K562 (cell line): ENCODE data around the gene ADGRB2. TPM values are rescaled to one million over a fixed set of nuclear protein-coding genes. Genes with fewer than 3 reads are reported as not detected.

Source experiments
- CBX3 ChIP-seq, 2 experiments: IDR thresholded peaks; 1 replicate in 1 of 2; 2 replicates in 1 of 2; pipeline ENCODE4 v1.6.1; 2012; ENCODE audit warnings: inconsistent platforms in 2 of 2, low read length in 2 of 2, borderline replicate concordance in 1 of 2, control low read depth in 1 of 2
- MEIS2 ChIP-seq: fragments of 450-650 bp; IDR thresholded peaks from 2 replicates; pipeline ENCODE4 v1.6.1; 2014; ENCODE audit warnings: mild to moderate bottlenecking; ENCODE audit not compliant: partially characterized antibody
- NFYB ChIP-seq: IDR thresholded peaks from 2 replicates; pipeline ENCODE4 v1.6.1; 2011; ENCODE audit warnings: mild to moderate bottlenecking, moderate library complexity; ENCODE audit not compliant: insufficient read length; ENCODE audit errors: extremely low read depth
- NRF1 ChIP-seq, 2 experiments: fragments of 450-650 bp; IDR thresholded peaks in 1 of 2; conservative IDR thresholded peaks in 1 of 2; 2 replicates each; pipeline ENCODE4 v1.6.1; 2014; ENCODE audit warnings: mild to moderate bottlenecking in 2 of 2
- RBFOX2 ChIP-seq: fragments of 200-400 bp; formaldehyde crosslinking; IDR thresholded peaks from 2 replicates; pipeline ENCODE4 v1.6.1; 2017; ENCODE audit warnings: low read depth, mild to moderate bottlenecking, low read length, moderate library complexity
- polyA plus RNA-seq, 8 experiments: library from polyadenylated mRNA; depleted of rRNA in 4 of 8; stranded (reverse) in 5 of 8; unstranded in 3 of 8; fragments of >200 nt; fragmentation: Nextera tagmentation in 2 of 8; fragmentation: Illumina TruSeq in 1 of 8; extraction: Ambion mirVana in 2 of 8; extraction: Trizol in 1 of 8; gene quantifications; 2 replicates each; pipeline versions ENCODE4 v1.2.1 to v1.2.3, GENCODE V29; 2011 to 2014; ENCODE audit warnings: inconsistent platforms in 1 of 8, missing spikeins in 1 of 8
- total RNA-seq, 7 experiments: library from RNA; depleted of rRNA in 6 of 7; stranded (reverse); fragments of >200 nt in 6 of 7; fragmentation: Illumina TruSeq in 2 of 7; extraction: Trizol in 2 of 7; gene quantifications; 2 replicates each; pipeline versions ENCODE4 v1.2.1 to v1.2.3, GENCODE V29; 2011 to 2021; ENCODE audit warnings: low replicate concordance in 1 of 7
- TF ChIP-seq, protein P1 (sequence below), 2 experiments: IDR thresholded peaks in 1 of 2; conservative IDR thresholded peaks in 1 of 2; 2 replicates each; pipeline ENCODE4 v1.6.1; 2016; ENCODE audit warnings: low read depth in 2 of 2, mild to moderate bottlenecking in 1 of 2, missing compliant biosample characterization in 1 of 2, missing genetic modification characterization in 1 of 2, moderate library complexity in 1 of 2
- TF ChIP-seq, protein P2 (sequence below): fragments of 450-650 bp; IDR thresholded peaks from 2 replicates; pipeline ENCODE4 v1.6.1; 2016; ENCODE audit warnings: mild to moderate bottlenecking, moderate library complexity
- TF ChIP-seq, protein P3 (sequence below), 2 experiments: IDR thresholded peaks; 2 replicates each; pipeline ENCODE4 v1.6.1; 2011; ENCODE audit warnings: borderline replicate concordance in 1 of 2, control low read depth in 1 of 2, low read depth in 1 of 2, low read length in 1 of 2, mild to moderate bottlenecking in 1 of 2, mixed read lengths in 1 of 2, moderate library complexity in 1 of 2; ENCODE audit not compliant: insufficient read depth in 1 of 2, insufficient read length in 1 of 2, poor library complexity in 1 of 2, severe bottlenecking in 1 of 2; ENCODE audit errors: extremely low read depth in 1 of 2

The ADGRB2 gene
- total and polyA plus RNA-seq, 9 of the 15 experiments (the other 6 are each of a cell fraction or from before 2014, with no cell fraction given): 0.04 to 0.23 (median 0.20) TPM; not detected in 2

DNA sequence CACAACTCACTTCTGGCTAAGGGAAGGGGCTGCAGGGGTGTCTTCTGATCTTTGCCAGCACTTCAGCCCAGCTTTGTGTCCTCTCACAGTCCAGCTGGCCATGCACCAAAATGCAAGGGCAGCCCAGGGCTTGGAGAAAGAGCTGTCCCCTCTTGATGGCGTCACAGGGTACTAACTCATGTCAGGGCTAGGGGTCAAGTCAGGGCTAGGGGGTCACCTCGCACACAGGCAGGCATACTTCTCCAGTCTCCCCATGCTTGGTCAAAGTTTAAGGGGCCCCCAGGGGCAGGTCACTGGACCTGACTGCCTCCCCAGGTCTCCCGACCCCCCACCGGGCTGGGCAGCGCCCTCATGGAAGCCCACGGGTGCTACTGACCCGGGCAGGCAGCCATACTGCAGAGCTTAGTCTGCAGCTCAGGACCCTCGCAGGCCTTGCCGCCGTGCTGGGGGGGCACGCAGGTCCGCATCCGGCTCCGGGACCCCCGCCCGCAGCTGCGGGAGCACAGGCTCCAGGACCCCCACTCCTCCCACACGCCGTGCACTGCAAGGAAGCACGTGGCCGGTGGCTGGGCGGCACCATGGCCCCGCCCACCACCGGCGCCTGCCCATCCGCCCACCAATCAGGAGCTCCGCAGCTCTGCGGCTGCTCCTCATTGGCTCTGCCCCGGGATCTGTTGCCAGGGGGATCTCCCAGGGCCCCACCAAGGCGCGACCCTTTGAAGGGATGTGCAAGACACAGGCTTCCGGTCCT lies 21.5 kb downstream of the ADGRB2 start (continued):
- TF ChIP-seq, protein P1, sequence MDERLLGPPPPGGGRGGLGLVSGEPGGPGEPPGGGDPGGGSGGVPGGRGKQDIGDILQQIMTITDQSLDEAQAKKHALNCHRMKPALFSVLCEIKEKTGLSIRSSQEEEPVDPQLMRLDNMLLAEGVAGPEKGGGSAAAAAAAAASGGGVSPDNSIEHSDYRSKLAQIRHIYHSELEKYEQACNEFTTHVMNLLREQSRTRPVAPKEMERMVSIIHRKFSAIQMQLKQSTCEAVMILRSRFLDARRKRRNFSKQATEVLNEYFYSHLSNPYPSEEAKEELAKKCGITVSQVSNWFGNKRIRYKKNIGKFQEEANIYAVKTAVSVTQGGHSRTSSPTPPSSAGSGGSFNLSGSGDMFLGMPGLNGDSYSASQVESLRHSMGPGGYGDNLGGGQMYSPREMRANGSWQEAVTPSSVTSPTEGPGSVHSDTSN (CRISPR knock-in tag; IDR thresholded peaks at IDR 0.05; ENCODE audit: low read depth): no peak
- TF ChIP-seq, protein P1 (tag; conservative IDR thresholded peaks at IDR 0.05; ENCODE audit: low read depth): peak; percentile 61
- TF ChIP-seq CBX3 (IDR thresholded peaks at IDR 0.05; ENCODE audit: borderline replicate concordance in 1 of 2, low read length in 2 of 2) (peak in 1 of 2 experiments; percentile 36; a peak in 1 of 3 replicates), RBFOX2 (0 out of 2 replicates have a peak, but pooled peaks have one; percentile 31), MEIS2 (peak; percentile 88), NFYB (peak; percentile 52), NRF1 (conservative IDR thresholded peaks at IDR 0.05 in 1 of 2, IDR thresholded peaks at IDR 0.05 in 1 of 2) (peak; percentile 36 to 41; a peak in 2 of 4 replicates)
- TF ChIP-seq, protein P2, sequence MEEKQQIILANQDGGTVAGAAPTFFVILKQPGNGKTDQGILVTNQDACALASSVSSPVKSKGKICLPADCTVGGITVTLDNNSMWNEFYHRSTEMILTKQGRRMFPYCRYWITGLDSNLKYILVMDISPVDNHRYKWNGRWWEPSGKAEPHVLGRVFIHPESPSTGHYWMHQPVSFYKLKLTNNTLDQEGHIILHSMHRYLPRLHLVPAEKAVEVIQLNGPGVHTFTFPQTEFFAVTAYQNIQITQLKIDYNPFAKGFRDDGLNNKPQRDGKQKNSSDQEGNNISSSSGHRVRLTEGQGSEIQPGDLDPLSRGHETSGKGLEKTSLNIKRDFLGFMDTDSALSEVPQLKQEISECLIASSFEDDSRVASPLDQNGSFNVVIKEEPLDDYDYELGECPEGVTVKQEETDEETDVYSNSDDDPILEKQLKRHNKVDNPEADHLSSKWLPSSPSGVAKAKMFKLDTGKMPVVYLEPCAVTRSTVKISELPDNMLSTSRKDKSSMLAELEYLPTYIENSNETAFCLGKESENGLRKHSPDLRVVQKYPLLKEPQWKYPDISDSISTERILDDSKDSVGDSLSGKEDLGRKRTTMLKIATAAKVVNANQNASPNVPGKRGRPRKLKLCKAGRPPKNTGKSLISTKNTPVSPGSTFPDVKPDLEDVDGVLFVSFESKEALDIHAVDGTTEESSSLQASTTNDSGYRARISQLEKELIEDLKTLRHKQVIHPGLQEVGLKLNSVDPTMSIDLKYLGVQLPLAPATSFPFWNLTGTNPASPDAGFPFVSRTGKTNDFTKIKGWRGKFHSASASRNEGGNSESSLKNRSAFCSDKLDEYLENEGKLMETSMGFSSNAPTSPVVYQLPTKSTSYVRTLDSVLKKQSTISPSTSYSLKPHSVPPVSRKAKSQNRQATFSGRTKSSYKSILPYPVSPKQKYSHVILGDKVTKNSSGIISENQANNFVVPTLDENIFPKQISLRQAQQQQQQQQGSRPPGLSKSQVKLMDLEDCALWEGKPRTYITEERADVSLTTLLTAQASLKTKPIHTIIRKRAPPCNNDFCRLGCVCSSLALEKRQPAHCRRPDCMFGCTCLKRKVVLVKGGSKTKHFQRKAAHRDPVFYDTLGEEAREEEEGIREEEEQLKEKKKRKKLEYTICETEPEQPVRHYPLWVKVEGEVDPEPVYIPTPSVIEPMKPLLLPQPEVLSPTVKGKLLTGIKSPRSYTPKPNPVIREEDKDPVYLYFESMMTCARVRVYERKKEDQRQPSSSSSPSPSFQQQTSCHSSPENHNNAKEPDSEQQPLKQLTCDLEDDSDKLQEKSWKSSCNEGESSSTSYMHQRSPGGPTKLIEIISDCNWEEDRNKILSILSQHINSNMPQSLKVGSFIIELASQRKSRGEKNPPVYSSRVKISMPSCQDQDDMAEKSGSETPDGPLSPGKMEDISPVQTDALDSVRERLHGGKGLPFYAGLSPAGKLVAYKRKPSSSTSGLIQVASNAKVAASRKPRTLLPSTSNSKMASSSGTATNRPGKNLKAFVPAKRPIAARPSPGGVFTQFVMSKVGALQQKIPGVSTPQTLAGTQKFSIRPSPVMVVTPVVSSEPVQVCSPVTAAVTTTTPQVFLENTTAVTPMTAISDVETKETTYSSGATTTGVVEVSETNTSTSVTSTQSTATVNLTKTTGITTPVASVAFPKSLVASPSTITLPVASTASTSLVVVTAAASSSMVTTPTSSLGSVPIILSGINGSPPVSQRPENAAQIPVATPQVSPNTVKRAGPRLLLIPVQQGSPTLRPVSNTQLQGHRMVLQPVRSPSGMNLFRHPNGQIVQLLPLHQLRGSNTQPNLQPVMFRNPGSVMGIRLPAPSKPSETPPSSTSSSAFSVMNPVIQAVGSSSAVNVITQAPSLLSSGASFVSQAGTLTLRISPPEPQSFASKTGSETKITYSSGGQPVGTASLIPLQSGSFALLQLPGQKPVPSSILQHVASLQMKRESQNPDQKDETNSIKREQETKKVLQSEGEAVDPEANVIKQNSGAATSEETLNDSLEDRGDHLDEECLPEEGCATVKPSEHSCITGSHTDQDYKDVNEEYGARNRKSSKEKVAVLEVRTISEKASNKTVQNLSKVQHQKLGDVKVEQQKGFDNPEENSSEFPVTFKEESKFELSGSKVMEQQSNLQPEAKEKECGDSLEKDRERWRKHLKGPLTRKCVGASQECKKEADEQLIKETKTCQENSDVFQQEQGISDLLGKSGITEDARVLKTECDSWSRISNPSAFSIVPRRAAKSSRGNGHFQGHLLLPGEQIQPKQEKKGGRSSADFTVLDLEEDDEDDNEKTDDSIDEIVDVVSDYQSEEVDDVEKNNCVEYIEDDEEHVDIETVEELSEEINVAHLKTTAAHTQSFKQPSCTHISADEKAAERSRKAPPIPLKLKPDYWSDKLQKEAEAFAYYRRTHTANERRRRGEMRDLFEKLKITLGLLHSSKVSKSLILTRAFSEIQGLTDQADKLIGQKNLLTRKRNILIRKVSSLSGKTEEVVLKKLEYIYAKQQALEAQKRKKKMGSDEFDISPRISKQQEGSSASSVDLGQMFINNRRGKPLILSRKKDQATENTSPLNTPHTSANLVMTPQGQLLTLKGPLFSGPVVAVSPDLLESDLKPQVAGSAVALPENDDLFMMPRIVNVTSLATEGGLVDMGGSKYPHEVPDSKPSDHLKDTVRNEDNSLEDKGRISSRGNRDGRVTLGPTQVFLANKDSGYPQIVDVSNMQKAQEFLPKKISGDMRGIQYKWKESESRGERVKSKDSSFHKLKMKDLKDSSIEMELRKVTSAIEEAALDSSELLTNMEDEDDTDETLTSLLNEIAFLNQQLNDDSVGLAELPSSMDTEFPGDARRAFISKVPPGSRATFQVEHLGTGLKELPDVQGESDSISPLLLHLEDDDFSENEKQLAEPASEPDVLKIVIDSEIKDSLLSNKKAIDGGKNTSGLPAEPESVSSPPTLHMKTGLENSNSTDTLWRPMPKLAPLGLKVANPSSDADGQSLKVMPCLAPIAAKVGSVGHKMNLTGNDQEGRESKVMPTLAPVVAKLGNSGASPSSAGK: peak; percentile 88
- TF ChIP-seq, protein P3, sequence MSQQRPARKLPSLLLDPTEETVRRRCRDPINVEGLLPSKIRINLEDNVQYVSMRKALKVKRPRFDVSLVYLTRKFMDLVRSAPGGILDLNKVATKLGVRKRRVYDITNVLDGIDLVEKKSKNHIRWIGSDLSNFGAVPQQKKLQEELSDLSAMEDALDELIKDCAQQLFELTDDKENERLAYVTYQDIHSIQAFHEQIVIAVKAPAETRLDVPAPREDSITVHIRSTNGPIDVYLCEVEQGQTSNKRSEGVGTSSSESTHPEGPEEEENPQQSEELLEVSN (IDR thresholded peaks at IDR 0.05; ENCODE audit: borderline replicate concordance in 1 of 2, extremely low read depth in 1 of 2, insufficient read depth in 1 of 2, insufficient read length in 1 of 2, low read depth in 1 of 2, low read length in 1 of 2, poor library complexity in 1 of 2, severe bottlenecking in 1 of 2): peak; percentile 86 to 95
